GM21576 (cell line): ENCODE data around the gene SOBP.

Source experiments
- ATAC-seq: cut with Tn5 transposase; IDR thresholded peaks from one replicate; pipeline ENCODE4 v1.9.1; 2021; ENCODE audit warnings: mild to moderate bottlenecking, moderate library complexity; ENCODE audit not compliant: unreplicated experiment

The SOBP gene

DNA sequence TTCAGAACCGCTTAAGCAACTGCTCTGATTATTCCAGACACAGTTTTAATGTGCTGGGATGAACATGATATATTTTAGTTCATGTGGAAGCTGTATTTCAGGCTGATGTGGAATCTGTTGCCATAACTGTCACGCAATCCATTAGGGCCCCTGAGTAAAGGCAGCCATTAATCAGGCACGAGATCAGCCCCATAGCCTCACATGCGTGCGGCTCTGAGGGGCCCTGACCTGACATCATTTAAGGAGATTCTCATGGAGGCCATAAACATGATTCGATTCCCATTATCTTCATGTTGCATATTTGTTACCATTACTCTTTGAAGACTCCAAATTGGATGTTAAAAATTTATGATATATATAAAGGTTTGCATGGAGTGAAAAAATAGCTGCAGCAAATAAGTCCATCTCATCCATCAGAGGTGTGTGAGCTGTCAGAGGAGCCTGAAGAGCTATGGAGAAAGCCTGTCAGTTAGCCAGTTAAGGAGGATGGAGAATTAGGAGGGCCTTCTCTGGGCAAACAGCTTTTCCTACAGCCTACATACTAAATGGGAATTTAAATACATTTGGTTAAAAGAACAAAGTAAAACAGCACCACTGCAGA is 89.6 kb downstream of the SOBP start:
- no peak for ATAC-seq

DNA sequence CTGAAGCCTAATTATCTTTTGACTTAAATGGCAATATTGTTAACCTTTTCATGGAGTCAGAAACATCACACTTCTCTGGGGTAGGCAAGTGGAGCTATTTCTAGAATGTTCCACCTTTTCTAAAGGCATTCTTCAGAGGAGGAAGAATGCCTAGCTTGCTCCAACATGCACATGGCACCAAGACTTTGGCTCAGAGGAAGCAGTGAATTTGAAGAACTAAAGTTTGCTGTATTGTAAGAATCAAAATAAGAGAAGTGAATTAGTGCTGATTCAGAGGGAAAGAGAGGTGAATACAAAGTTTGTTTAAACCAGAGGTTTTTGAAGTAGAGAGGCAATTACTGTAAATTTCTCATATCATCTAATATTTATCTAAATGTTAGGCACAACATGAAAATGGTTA is 92.2 kb downstream of the SOBP start:
- ATAC-seq: no peak

DNA sequence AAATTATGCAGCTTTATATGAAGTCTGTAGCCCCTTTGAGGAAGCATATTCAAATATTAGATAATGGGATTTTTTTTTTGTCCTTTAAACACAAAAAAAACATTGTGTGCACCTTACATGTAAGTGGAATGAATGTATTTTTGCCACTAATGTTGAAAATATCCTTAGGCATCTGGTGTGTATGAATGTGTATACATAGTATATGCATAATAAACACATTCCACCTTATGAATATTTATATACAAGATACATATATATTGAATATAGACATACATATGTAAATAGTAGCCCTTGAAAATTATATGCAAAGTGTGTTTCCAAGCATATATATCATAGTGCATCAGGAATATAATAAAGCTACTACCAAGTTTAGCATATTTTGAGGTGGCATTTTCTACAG is 94.8 kb downstream of the SOBP start:
- ATAC-seq: no peak

- ATAC-seq: no peak
Observed at GRCh38 chr6:107585815-107586435, 96.0 kb downstream of the SOBP start.

DNA sequence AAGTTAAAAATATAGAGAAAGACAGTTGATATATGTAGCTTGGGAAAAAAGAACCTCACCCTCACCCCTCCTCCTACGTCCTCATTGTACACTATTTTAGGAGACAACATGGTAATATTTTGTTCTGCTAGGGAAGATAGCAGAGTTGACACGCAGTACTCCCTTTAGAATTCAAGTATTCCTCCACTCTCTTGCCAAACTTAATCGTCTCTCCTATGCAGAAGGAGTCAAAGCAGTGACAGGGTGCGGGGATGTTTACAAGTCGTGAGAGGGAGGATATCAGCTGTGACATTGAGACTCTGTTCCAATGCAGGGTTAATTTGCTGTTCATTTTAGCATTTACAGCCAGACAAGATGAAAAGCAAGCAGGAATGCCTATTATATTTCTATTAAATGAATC is 97.5 kb downstream of the SOBP start:
- no peak for ATAC-seq

- ATAC-seq: no peak
Observed at GRCh38 chr6:107589199-107589598, 99.3 kb downstream of the SOBP start.

DNA sequence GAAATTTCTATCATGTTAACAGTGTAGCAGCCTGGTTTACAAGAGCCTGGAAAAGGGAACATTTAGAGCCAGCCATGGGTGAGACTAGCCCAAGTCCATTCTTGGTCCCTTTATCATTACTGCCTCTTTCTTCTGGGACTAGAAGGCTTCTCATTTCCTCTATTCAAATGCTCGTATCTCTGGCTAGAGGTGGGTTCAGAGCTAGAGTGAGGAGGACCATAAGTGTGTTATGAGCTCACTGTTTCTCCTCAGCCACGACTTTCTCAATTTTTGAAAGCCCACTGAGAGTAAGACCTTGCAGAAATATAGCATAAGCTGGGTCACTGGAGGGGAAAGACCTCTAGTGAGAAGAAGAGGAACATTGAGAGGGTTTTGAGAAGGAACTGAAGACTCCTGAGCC is 100.0 kb downstream of the SOBP start:
- ATAC-seq: no peak

DNA sequence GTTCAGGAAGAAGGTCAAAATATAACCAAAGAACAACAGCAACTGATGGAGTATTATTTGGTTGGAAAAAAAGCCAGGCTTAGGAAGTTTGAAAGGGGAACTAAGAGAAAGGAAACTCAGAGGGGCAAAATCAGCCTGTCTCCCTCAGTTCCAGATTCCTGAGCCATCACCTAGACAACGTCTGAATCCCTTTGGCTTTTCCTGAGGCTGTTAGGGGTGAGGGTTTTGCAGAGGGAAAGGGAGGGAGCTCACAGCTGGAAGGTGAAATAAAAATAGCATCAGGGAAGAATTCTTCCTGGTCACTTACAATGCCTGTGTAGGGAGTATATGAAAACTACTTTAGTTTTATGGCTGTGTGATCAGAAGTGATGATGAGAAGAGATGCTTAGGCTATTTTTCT is 100.5 kb downstream of the SOBP start:
- no peak for ATAC-seq

- ATAC-seq: no peak
Observed at GRCh38 chr6:107591346-107591745, 101.4 kb downstream of the SOBP start.

DNA sequence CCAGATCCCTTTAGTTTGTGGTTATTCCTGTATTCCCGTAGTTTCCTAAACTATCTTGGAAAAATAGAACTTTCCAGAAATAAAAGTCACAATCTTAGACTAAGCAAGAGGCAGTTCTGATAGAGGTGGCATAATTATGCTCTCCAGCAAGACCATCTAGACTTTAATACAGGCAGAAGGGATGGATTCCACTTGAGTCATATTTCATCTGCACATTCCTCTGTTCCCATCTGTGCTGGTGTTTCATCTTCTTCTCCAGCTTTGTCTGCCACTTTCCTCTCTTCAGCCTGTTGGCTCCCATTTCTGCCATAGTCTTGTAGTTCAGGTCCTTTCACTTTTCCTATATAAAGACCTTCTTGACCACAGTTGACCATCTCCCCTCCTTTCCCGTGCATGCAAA is 102.9 kb downstream of the SOBP start:
- no peak for ATAC-seq

DNA sequence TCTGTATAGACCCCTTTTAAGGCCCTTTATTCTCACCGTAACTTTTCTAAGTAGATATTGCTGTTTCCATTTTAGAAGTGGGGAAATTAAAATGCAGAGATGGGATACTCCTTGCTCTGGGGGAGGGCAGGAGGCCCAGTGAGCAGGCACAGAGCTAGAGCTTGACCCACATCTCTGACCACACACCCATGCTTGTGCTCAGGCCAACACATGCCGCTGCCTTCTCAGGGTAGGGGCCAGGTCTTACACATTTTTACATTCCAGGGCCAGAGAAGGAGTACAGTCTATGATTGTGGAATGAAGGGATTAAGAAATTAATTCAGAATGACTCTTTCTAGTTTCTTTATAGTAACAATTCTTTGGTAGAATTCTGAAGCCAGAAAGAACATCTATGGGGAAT is 104.8 kb downstream of the SOBP start:
- no peak for ATAC-seq

- ATAC-seq: no peak
Observed at GRCh38 chr6:107598091-107598490, 108.2 kb downstream of the SOBP start.

DNA sequence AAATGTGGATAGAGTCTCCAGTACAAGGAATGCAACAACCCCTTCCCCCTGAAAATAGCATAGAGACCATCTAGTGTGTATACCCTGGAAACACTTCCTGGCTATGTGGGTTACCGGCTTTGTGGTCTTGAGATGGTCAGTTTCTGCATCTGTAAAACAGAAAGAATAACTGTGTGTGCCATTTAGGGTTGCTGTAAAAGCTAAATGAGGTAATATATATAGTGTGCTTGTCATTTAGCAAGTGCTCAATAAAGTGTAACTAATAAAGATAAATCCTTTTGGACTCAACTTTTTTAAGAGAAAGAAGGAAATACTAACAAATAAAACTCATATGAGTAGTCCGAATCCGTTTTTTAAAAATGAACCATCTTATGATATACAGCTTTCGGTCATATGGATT is 109.1 kb downstream of the SOBP start:
- ATAC-seq: no peak

DNA sequence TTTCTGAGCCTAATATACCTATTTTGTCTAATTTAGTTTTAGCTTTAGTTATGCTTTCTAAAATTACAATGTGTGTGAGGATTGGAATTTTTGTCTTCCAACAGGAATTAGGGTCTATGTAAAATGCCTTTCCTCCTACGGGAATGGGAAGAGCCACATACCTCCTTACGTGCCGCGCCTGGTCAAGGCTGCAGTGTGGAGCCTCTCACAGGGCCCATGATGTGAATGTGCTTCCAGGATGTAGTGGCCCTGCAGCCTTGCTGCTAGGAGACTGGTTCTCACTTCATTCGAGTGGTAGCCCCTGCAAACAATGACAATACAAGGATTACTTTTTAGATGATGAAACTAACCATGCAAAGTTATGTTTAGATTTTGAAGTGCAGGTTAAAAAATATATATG is 110.2 kb downstream of the SOBP start:
- ATAC-seq: no peak

GRCh38 chr6:107600936-107601335 is 111.0 kb downstream of the SOBP start:
- no peak for ATAC-seq

GRCh38 chr6:107601406-107601805 is 111.5 kb downstream of the SOBP start:
- no peak for ATAC-seq

- ATAC-seq: no peak
Observed at GRCh38 chr6:107602321-107603005, 112.5 kb downstream of the SOBP start.

DNA sequence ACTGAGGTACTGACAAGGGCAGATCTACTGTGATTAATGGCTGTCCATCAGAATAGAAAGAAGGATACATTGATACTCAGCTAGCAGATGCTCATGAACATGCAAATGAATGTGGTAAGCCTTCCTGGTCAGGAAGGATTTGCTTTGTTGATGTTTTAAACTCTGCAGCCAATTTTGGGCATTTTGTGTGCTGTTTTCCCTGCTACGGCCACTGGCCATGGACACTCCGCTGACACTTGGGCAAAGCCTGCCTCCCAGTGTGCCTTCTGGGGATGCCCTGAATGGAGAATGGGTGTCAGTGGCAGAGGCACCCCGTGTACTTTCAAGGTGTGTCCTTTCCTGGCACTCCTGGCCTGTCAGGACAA is 113.1 kb downstream of the SOBP start:
- no peak for ATAC-seq

DNA sequence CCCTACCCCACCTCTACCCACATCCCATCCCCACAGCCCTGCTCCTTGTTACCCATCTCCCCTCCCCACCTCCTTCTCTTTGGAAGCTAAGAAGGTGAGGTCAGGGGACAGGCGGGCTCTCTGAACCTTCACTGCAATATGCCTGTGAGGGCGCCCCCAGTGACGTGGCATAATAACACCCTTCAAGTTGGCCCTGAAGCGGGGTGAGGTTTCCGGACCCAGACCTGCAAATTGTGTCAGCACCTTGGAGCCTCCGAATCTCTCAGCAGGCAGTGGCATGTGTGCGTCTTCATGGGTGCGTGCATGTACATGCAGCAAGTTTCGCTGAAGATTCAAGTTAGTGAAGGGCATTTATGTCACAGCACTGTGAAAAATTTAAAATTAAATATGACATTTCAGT is 114.6 kb downstream of the SOBP start:
- ATAC-seq: no peak

- no peak for ATAC-seq
Observed at GRCh38 chr6:107606407-107606806, 116.5 kb downstream of the SOBP start.

DNA sequence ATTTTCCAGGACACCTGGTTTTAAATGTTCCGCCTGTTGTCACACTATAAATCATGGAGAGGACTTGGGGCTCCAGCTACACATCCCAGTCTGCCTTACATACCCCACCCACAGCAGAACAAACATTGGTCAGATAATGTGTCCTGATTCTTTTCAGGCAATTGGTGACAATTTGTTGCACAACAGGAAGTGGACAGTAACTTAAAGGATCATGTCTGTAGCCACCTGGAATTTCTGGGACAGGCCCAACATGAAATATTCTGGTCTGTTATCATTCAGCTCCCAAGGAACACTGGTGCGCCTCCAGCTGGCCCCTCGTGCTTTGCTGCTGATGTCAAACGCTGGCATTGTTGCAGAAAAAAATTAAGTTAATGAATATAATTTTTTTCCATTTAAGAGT is 117.2 kb downstream of the SOBP start:
- ATAC-seq: no peak

GRCh38 chr6:107611094-107611810 is 121.3 kb downstream of the SOBP start:
- ATAC-seq: no peak
